Breast epithelium (tissue), 4 donors: Measurements from ENCODE around the gene FOXP3. TPM values are rescaled to one million over a fixed set of nuclear protein-coding genes. Genes with fewer than 3 reads are reported as not detected.

Experiments
- DNase-seq, 2 donors: peaks; one replicate each; pipeline ENCODE4 v3.0.0-alpha.2; 2019; ENCODE audit warnings: low spot score in 2 of 2
- H3K27ac ChIP-seq, 2 donors: fragments of 200-600 bp; sonication (generic) in 1 of 2; one replicate each; pipeline ENCODE4 v1.5.1; 2016 to 2019; ENCODE audit warnings: mild to moderate bottlenecking in 1 of 2
- H3K27me3 ChIP-seq, 2 donors: fragments of 200-600 bp; sonication (generic) in 1 of 2; one replicate each; pipeline versions ENCODE4 v1.5.1 to v1.6.0; 2017 to 2019; ENCODE audit warnings: control low read depth in 1 of 2, mild to moderate bottlenecking in 1 of 2
- H3K36me3 ChIP-seq: fragments of 200-600 bp; one replicate; pipeline ENCODE4 v1.5.1; 2019
- H3K4me1 ChIP-seq, 2 donors: fragments of 200-600 bp; sonication (generic); one replicate each; pipeline ENCODE4 v1.5.1; 2016 to 2019; ENCODE audit warnings: control low read depth in 1 of 2
- H3K4me3 ChIP-seq, 3 donors: fragments of 200-600 bp; sonication (generic); 1 replicate in 2 of 3; 2 replicates in 1 of 3; pipeline ENCODE4 v1.5.1; 2016 to 2019; ENCODE audit warnings: mild to moderate bottlenecking in 3 of 3, moderate library complexity in 2 of 3
- H3K9me3 ChIP-seq, 2 donors: fragments of 200-600 bp; sonication (generic) in 1 of 2; one replicate each; pipeline ENCODE4 v1.5.1; 2016 to 2019; ENCODE audit warnings: control low read depth in 1 of 2
- POLR2A ChIP-seq: fragments of 450-650 bp; IDR thresholded peaks from one replicate; pipeline ENCODE4 v1.6.1; 2016; ENCODE audit warnings: antibody characterized with exemption, mild to moderate bottlenecking, moderate library complexity
- POLR2AphosphoS5 ChIP-seq, 3 donors: sonication (generic); formaldehyde crosslinking; IDR thresholded peaks; one replicate each; pipeline ENCODE4 v1.6.1; 2017; ENCODE audit warnings: antibody characterized with exemption in 3 of 3
- intact Hi-C: fragments of 100-400 bp; cut with DNase I; formaldehyde crosslinking; loops from one replicate; pipeline ENCODE4 v1.15.1; 2023; ENCODE audit warnings: low total_unique reads
- total RNA-seq, 3 donors: library from RNA; depleted of rRNA; stranded (reverse); fragments of >200 nt; gene quantifications; one replicate each; pipeline ENCODE4 v1.1.0, GENCODE V29; 2016
- TF ChIP-seq, protein P1 (sequence below), 3 donors: fragments of 450-650 bp; IDR thresholded peaks; one replicate each; pipeline ENCODE4 v1.5.1; 2016 to 2017; ENCODE audit warnings: antibody characterized with exemption in 3 of 3, mild to moderate bottlenecking in 3 of 3, moderate library complexity in 3 of 3

The FOXP3 gene
- total RNA-seq, 3 donors from 2014 or later = 0.16 TPM; not detected in 2

- intact Hi-C loops = no loop called here
Measured at GRCh38 chrX:49263631-49264030, 879 bp downstream of the FOXP3 start.

GRCh38 chrX:49262603-49263002 is 1.9 kb downstream of the FOXP3 start:
- TF ChIP-seq, protein P1, sequence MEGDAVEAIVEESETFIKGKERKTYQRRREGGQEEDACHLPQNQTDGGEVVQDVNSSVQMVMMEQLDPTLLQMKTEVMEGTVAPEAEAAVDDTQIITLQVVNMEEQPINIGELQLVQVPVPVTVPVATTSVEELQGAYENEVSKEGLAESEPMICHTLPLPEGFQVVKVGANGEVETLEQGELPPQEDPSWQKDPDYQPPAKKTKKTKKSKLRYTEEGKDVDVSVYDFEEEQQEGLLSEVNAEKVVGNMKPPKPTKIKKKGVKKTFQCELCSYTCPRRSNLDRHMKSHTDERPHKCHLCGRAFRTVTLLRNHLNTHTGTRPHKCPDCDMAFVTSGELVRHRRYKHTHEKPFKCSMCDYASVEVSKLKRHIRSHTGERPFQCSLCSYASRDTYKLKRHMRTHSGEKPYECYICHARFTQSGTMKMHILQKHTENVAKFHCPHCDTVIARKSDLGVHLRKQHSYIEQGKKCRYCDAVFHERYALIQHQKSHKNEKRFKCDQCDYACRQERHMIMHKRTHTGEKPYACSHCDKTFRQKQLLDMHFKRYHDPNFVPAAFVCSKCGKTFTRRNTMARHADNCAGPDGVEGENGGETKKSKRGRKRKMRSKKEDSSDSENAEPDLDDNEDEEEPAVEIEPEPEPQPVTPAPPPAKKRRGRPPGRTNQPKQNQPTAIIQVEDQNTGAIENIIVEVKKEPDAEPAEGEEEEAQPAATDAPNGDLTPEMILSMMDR (IDR thresholded peaks at IDR 0.05) = no peak
- TF ChIP-seq POLR2AphosphoS5 (IDR thresholded peaks at IDR 0.05) = no peak
- no peak for TF ChIP-seq POLR2A
- Histone ChIP-seq H3K27ac (no peak overlapping the region), H3K27me3 (peaks cover 0 to 36% of the 10 kb centered on the region in 2 donors), H3K4me3 (no peak overlapping the region), H3K9me3 (no peaks in the 10 kb centered on the region), H3K4me1 (no peaks in the 10 kb centered on the region), H3K36me3 (no peaks in the 10 kb centered on the region)
- DNase-seq = no peak
- intact Hi-C loops = no loop called here

More at GRCh38 chrX:49263631-49264030, 879 bp downstream of the FOXP3 start:
- no peak for TF ChIP-seq POLR2A
- TF ChIP-seq POLR2AphosphoS5 (IDR thresholded peaks at IDR 0.05) = no peak
- TF ChIP-seq, protein P1 (IDR thresholded peaks at IDR 0.05) = no peak
- no peak overlapping the region for H3K4me3 ChIP-seq
- H3K27me3 ChIP-seq = peaks cover 0 to 28% of the 10 kb centered on the region in 2 donors
- H3K36me3 ChIP-seq = no peaks in the 10 kb centered on the region
- no peaks in the 10 kb centered on the region for H3K9me3 ChIP-seq
- H3K4me1 ChIP-seq = no peaks in the 10 kb centered on the region
- DNase-seq = no peak
- no peak overlapping the region for H3K27ac ChIP-seq

GRCh38 chrX:49260221-49260985 is 4.1 kb downstream of the FOXP3 start:
- H3K36me3 ChIP-seq = no peaks in the 10 kb centered on the region
- no peak for DNase-seq
- H3K27ac ChIP-seq = no peak overlapping the region
- H3K9me3 ChIP-seq = no peaks in the 10 kb centered on the region
- H3K4me3 ChIP-seq = no peak overlapping the region
- intact Hi-C loops = no loop called here
- H3K27me3 ChIP-seq = peaks cover 0 to 47% of the 10 kb centered on the region in 2 donors
- TF ChIP-seq, protein P1 (IDR thresholded peaks at IDR 0.05) = no peak
- TF ChIP-seq POLR2A (no peak), POLR2AphosphoS5 (IDR thresholded peaks at IDR 0.05) (no peak)
- no peaks in the 10 kb centered on the region for H3K4me1 ChIP-seq

DNA sequence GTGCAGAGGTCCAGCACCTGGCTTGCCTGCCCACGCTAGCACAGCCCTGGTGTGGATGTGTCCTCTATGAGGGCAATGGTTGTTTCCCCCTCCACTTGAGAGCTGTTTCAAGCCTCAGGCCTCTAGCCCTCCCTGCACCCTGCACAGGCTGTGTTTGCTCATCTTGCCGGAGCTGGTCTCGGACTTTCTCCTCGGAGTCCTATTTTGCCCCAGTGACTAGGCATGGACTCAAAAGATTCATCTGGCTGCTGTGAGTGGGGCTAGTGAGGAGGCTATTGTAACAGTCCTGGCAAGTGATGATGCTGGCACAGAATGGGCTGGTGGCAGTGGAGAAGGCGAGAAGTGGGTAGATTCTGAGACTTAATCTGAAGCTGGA is 5.8 kb downstream of the FOXP3 start:
- no peak for DNase-seq
- no peaks in the 10 kb centered on the region for H3K4me1 ChIP-seq
- TF ChIP-seq, protein P1 (IDR thresholded peaks at IDR 0.05) = no peak
- TF ChIP-seq POLR2AphosphoS5 (IDR thresholded peaks at IDR 0.05) (no peak), POLR2A (no peak)
- no peaks in the 10 kb centered on the region for H3K9me3 ChIP-seq
- H3K27me3 ChIP-seq = peaks cover 0 to 47% of the 10 kb centered on the region in 2 donors
- no peak overlapping the region for H3K27ac ChIP-seq
- intact Hi-C loops = no loop called here
- H3K4me3 ChIP-seq = no peak overlapping the region
- no peaks in the 10 kb centered on the region for H3K36me3 ChIP-seq

DNA sequence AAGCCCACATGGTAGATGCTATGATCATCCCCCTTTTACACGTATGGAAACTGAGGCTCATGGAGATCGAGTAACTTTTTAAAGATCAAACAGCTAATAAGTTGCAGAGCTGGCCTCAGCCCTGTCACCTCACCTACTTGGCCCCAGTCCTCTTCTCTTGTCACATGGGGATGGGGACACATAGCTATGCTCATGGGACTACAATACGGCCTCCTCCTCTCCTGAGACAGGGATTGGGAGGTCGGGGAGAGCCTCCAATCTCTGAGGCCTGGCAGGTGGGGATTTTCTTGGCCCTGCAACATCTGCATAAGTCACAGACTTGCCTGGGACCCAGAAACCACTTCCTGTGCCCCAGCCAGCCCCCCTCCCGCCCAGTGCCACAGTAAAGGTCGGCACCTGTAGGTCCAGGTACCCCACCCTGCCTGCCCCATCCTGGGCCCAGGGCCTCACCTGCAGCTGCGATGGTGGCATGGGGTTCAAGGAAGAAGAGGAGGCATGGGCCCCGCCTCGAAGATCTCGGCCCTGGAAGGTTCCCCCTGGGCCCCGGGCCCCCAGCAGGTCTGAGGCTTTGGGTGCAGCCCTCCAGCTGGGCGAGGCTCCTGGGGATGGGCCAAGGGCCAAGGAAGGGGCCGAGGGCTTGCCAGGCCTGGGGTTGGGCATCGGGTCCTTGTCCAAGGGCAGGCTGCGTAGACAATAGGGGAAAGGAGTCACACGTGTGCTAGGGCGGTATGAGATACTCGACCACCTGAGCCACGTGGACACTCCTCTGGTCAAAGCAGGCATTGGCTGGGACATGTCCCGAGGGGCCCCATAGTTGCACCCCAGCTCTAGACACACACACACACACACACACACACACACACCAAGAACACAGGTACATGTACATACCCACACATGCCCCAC is 6.4 kb downstream of the FOXP3 start:
- intact Hi-C loops = no loop called here
- Histone ChIP-seq H3K36me3 (no peaks in the 10 kb centered on the region), H3K4me3 (no peak overlapping the region), H3K27me3 (peaks cover 0 to 53% of the 10 kb centered on the region in 2 donors), H3K4me1 (no peaks in the 10 kb centered on the region), H3K9me3 (no peaks in the 10 kb centered on the region), H3K27ac (no peak overlapping the region)
- DNase-seq = no peak
- TF ChIP-seq POLR2A (no peak), POLR2AphosphoS5 (IDR thresholded peaks at IDR 0.05) (no peak)
- TF ChIP-seq, protein P1 (IDR thresholded peaks at IDR 0.05) = no peak
